Transverse colon (tissue), 3 donors: ENCODE results near the gene MRFAP1L1.

Experiments
- EP300 ChIP-seq: sonication (generic); formaldehyde crosslinking; IDR thresholded peaks from one replicate; pipeline ENCODE4 v1.6.1; 2017; ENCODE audit warnings: antibody characterized with exemption, low read depth
- POLR2A ChIP-seq: fragments of 450-650 bp; IDR thresholded peaks from one replicate; pipeline ENCODE4 v1.6.1; 2016; ENCODE audit warnings: antibody characterized with exemption, mild to moderate bottlenecking, moderate library complexity
- TF ChIP-seq, protein P1 (sequence below), 5 experiments: fragments of 200-600 bp in 3 of 5; fragments of 450-650 bp in 2 of 5; sonication (generic) in 3 of 5; IDR thresholded peaks; 1 replicate in 2 of 5; 2 replicates in 3 of 5; pipeline ENCODE4 v1.5.1; 2016 to 2017; ENCODE audit warnings: antibody characterized with exemption in 5 of 5, inconsistent platforms in 3 of 5, mild to moderate bottlenecking in 2 of 5, moderate library complexity in 1 of 5

DNA sequence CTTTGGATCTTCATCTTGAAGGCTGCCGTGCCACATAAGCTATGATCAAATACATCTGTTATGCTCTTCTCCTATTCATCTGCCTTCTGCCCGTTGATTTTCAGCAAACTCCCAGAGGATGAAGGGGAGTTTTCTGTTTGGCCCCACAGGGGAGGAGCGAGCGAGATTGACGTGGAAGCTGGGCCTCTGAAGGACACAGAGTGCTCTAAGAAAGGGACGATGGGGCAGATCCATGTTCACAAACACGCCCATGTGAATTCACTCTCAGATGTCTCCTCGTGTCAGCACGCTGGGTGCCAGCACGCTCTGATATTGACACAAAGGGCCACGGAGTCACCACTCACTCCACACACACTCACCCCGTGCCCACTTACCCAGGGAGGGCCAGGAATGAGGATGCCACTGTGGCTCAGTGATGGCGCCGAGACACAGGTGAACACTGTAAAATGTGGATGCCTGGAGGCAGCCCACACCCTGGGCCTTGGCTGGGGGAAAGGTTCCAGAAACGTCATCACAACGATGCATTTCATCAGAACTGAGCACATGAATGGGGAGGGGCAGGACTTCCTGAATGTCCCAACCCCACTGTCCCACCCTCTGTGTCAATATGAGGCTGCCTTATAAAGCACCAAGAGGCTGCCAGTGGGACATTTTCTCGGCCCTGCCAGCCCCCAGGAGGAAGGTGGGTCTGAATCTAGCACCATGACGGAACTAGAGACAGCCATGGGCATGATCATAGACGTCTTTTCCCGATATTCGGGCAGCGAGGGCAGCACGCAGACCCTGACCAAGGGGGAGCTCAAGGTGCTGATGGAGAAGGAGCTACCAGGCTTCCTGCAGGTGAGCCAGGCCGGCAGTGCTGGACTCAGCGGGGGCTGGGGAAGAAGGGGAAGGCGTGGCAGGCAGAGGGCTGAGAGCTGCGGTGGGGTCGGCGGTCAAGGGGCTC, 16.2 kb downstream of the MRFAP1L1 start, which contains the start of gene S100P:
- TF ChIP-seq, protein P1, sequence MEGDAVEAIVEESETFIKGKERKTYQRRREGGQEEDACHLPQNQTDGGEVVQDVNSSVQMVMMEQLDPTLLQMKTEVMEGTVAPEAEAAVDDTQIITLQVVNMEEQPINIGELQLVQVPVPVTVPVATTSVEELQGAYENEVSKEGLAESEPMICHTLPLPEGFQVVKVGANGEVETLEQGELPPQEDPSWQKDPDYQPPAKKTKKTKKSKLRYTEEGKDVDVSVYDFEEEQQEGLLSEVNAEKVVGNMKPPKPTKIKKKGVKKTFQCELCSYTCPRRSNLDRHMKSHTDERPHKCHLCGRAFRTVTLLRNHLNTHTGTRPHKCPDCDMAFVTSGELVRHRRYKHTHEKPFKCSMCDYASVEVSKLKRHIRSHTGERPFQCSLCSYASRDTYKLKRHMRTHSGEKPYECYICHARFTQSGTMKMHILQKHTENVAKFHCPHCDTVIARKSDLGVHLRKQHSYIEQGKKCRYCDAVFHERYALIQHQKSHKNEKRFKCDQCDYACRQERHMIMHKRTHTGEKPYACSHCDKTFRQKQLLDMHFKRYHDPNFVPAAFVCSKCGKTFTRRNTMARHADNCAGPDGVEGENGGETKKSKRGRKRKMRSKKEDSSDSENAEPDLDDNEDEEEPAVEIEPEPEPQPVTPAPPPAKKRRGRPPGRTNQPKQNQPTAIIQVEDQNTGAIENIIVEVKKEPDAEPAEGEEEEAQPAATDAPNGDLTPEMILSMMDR (IDR thresholded peaks at IDR 0.05): no peak
- TF ChIP-seq EP300: no peak
- TF ChIP-seq POLR2A: peak; percentile 13
